ENCODE measurements around the gene COQ9.

Gene COQ9

DNA sequence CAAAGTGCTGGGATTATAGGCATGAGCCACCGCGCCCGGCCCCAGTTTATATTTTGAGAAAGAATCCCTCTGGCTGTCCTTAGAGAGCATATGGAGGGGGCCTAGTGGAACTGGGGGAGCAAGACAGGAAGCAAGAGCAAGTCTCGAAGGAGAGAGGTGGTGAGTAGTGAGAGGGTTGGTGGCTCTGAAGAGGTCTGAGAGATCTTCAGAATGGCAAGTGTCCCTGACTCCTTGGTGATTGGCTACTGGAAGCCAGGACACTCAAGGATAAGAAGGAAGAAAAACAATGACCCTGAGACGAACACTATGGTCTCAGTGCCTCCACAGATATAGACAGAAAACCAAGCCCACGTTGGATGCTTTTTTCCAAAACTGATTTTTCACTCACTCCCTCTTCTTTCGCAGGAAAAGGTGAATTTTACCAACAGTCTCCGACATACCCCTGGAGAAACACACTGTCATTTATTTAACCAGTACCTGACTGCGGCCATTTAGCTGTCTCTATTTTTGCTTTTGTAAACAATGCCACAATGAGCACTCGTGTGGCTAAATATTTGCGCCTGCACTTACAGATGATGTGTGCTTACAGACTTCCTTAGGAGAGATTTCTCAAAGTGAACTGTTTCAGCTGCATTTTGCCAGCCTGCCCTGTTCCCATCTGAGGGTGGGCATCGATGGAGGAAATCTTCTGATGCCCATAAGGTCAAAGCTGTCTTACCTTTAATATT lies 54.9 kb downstream of the COQ9 start:
- H3K4me1 ChIP-seq (ENCODE audit: insufficient read depth, insufficient read length), result peaks cover 14% of the 10 kb centered on the region
- H3K4me3 ChIP-seq (ENCODE audit: insufficient read length, low read depth), result no peak overlapping the region
- no peak overlapping the region for H3K9ac ChIP-seq (ENCODE audit: insufficient read length, low read depth)
- TF ChIP-seq ZNF274 (IDR thresholded peaks at IDR 0.05; ENCODE audit: low read depth, low read length) (no peak), SUZ12 (IDR thresholded peaks at IDR 0.05; ENCODE audit: extremely low read depth, insufficient read depth, insufficient read length) (no peak), YY1 (IDR thresholded peaks at IDR 0.05; ENCODE audit: insufficient read depth, insufficient read length) (no peak)
- H3K9me3 ChIP-seq (ENCODE audit: insufficient read depth, low read length), result no peaks in the 10 kb centered on the region
- H3K36me3 ChIP-seq (ENCODE audit: insufficient read depth, insufficient read length, low read length), result no peaks in the 10 kb centered on the region
- H3K27me3 ChIP-seq (ENCODE audit: insufficient read depth, insufficient read length), result no peaks in the 10 kb centered on the region
- DNase-seq (ENCODE audit: low read depth, low spot score), result no peak

- peaks cover 23% of the 10 kb centered on the region for H3K4me1 ChIP-seq (ENCODE audit: insufficient read depth, insufficient read length)
- no peak overlapping the region for H3K4me3 ChIP-seq (ENCODE audit: insufficient read length, low read depth)
- no peak for TF ChIP-seq SUZ12 (IDR thresholded peaks at IDR 0.05; ENCODE audit: extremely low read depth, insufficient read depth, insufficient read length)
- H3K27me3 ChIP-seq (ENCODE audit: insufficient read depth, insufficient read length), result no peaks in the 10 kb centered on the region
- no peak overlapping the region for H3K9ac ChIP-seq (ENCODE audit: insufficient read length, low read depth)
- no peaks in the 10 kb centered on the region for H3K36me3 ChIP-seq (ENCODE audit: insufficient read depth, insufficient read length, low read length)
- H3K9me3 ChIP-seq (ENCODE audit: insufficient read depth, low read length), result no peaks in the 10 kb centered on the region
- no peak for DNase-seq (ENCODE audit: low read depth, low spot score)
These were observed 56.1 kb downstream of the COQ9 start for GRCh38 chr16:57503366-57503765.

DNA sequence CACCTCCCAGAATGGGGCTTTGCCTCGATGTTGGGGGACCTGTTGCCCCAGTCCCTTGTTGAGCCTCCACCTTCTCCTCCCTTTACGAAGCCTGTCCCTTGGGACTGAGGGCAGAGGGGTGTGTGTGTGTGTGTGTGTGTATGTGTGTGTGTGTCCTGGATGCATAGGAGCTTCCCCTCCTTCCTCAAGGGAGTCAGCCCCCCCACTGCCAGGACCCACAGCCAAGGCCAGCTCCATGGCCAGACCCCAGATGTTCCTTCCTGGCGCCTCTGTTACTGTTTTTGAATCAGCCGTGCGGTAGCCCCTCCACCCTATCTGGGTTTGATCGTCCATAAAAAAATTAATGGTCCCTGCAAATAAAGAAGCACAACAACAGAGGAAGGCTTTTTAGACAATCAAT lies 56.7 kb downstream of the COQ9 start:
- TF ChIP-seq YY1 (IDR thresholded peaks at IDR 0.05; ENCODE audit: insufficient read depth, insufficient read length) (no peak), SUZ12 (IDR thresholded peaks at IDR 0.05; ENCODE audit: extremely low read depth, insufficient read depth, insufficient read length) (no peak), ZNF274 (IDR thresholded peaks at IDR 0.05; ENCODE audit: low read depth, low read length) (no peak)
- DNase-seq (ENCODE audit: low read depth, low spot score), result no peak
- no peaks in the 10 kb centered on the region for H3K9me3 ChIP-seq (ENCODE audit: insufficient read depth, low read length)
- H3K36me3 ChIP-seq (ENCODE audit: insufficient read depth, insufficient read length, low read length), result no peaks in the 10 kb centered on the region
- no peaks in the 10 kb centered on the region for H3K27me3 ChIP-seq (ENCODE audit: insufficient read depth, insufficient read length)
- H3K4me3 ChIP-seq (ENCODE audit: insufficient read length, low read depth), result no peak overlapping the region
- H3K9ac ChIP-seq (ENCODE audit: insufficient read length, low read depth), result no peak overlapping the region
- peaks cover 26% of the 10 kb centered on the region for H3K4me1 ChIP-seq (ENCODE audit: insufficient read depth, insufficient read length)

- H3K4me1 ChIP-seq (ENCODE audit: insufficient read depth, insufficient read length), result peaks cover 26% of the 10 kb centered on the region
- H3K36me3 ChIP-seq (ENCODE audit: insufficient read depth, insufficient read length, low read length), result no peaks in the 10 kb centered on the region
- no peaks in the 10 kb centered on the region for H3K9me3 ChIP-seq (ENCODE audit: insufficient read depth, low read length)
- H3K4me3 ChIP-seq (ENCODE audit: insufficient read length, low read depth), result no peak overlapping the region
- no peak overlapping the region for H3K9ac ChIP-seq (ENCODE audit: insufficient read length, low read depth)
- H3K27me3 ChIP-seq (ENCODE audit: insufficient read depth, insufficient read length), result no peaks in the 10 kb centered on the region
- no peak for DNase-seq (ENCODE audit: low read depth, low spot score)
- TF ChIP-seq ZNF274 (IDR thresholded peaks at IDR 0.05; ENCODE audit: low read depth, low read length) (no peak), YY1 (IDR thresholded peaks at IDR 0.05; ENCODE audit: insufficient read depth, insufficient read length) (no peak), SUZ12 (IDR thresholded peaks at IDR 0.05; ENCODE audit: extremely low read depth, insufficient read depth, insufficient read length) (no peak)
These were observed 57.2 kb downstream of the COQ9 start for GRCh38 chr16:57504491-57504890.

DNA sequence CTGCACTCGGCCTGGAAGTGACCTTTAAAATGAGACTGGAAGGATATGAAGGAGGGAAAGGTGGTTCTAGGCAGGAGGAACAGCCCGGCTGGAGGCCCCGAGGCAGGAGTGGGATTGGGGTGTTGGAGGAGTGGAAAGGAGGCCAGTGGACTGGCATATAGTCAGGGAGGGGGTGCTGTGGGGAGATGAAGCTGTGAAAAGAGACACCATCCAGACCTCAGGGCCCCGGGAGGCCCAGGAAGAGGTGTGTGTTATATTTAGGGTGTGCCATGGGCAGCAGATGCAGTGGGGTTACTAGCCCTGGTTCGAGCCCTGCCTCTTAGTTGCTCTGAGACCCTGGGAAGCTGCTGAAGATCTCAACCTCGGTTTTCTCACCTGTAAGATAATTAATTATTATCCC lies 57.9 kb downstream of the COQ9 start:
- Histone ChIP-seq H3K36me3 (ENCODE audit: insufficient read depth, insufficient read length, low read length) (no peaks in the 10 kb centered on the region), H3K4me1 (ENCODE audit: insufficient read depth, insufficient read length) (peaks cover 30% of the 10 kb centered on the region), H3K9me3 (ENCODE audit: insufficient read depth, low read length) (no peaks in the 10 kb centered on the region), H3K9ac (ENCODE audit: insufficient read length, low read depth) (no peak overlapping the region), H3K27me3 (ENCODE audit: insufficient read depth, insufficient read length) (no peaks in the 10 kb centered on the region), H3K4me3 (ENCODE audit: insufficient read length, low read depth) (no peak overlapping the region)
- TF ChIP-seq SUZ12 (IDR thresholded peaks at IDR 0.05; ENCODE audit: extremely low read depth, insufficient read depth, insufficient read length) (no peak), ZNF274 (IDR thresholded peaks at IDR 0.05; ENCODE audit: low read depth, low read length) (no peak), YY1 (IDR thresholded peaks at IDR 0.05; ENCODE audit: insufficient read depth, insufficient read length) (no peak)
- DNase-seq (ENCODE audit: low read depth, low spot score), result no peak

- no peak for DNase-seq (ENCODE audit: low read depth, low spot score)
- peaks cover 29% of the 10 kb centered on the region for H3K4me1 ChIP-seq (ENCODE audit: insufficient read depth, insufficient read length)
- peaks cover 3% of the 10 kb centered on the region for H3K36me3 ChIP-seq (ENCODE audit: insufficient read depth, insufficient read length, low read length)
- no peaks in the 10 kb centered on the region for H3K27me3 ChIP-seq (ENCODE audit: insufficient read depth, insufficient read length)
- no peaks in the 10 kb centered on the region for H3K9me3 ChIP-seq (ENCODE audit: insufficient read depth, low read length)
- peak overlapping the region; percentile 46 for H3K9ac ChIP-seq (ENCODE audit: insufficient read length, low read depth)
- H3K4me3 ChIP-seq (ENCODE audit: insufficient read length, low read depth), result no peak overlapping the region
- no peak for TF ChIP-seq ZNF274 (IDR thresholded peaks at IDR 0.05; ENCODE audit: low read depth, low read length)
- no peak for TF ChIP-seq SUZ12 (IDR thresholded peaks at IDR 0.05; ENCODE audit: extremely low read depth, insufficient read depth, insufficient read length)
- no peak for TF ChIP-seq YY1 (IDR thresholded peaks at IDR 0.05; ENCODE audit: insufficient read depth, insufficient read length)
These were observed 60.1 kb downstream of the COQ9 start for GRCh38 chr16:57507136-57508034.

- Histone ChIP-seq H3K36me3 (ENCODE audit: insufficient read depth, insufficient read length, low read length) (peaks cover 9% of the 10 kb centered on the region), H3K9ac (ENCODE audit: insufficient read length, low read depth) (peak overlapping the region; percentile 46), H3K4me1 (ENCODE audit: insufficient read depth, insufficient read length) (peaks cover 30% of the 10 kb centered on the region), H3K9me3 (ENCODE audit: insufficient read depth, low read length) (no peaks in the 10 kb centered on the region), H3K4me3 (ENCODE audit: insufficient read length, low read depth) (no peak overlapping the region), H3K27me3 (ENCODE audit: insufficient read depth, insufficient read length) (no peaks in the 10 kb centered on the region)
- TF ChIP-seq SUZ12 (IDR thresholded peaks at IDR 0.05; ENCODE audit: extremely low read depth, insufficient read depth, insufficient read length) (no peak), ZNF274 (IDR thresholded peaks at IDR 0.05; ENCODE audit: low read depth, low read length) (no peak)
- DNase-seq (ENCODE audit: low read depth, low spot score), result no peak
These were observed 60.8 kb downstream of the COQ9 start for GRCh38 chr16:57508035-57508425.

Data from NT2/D1 (cell line).